Duodenal mucosa (tissue), 2 donors: ENCODE measurements around the gene IFT122.

Experiments used
- H3K27ac ChIP-seq: one replicate; pipeline ENCODE4 v1.7.0; 2013; ENCODE audit warnings: low read depth, low read length
- H3K27me3 ChIP-seq, 2 donors: one replicate each; pipeline ENCODE4 v1.7.0; 2013; ENCODE audit warnings: low read length in 2 of 2, control low read depth in 1 of 2; ENCODE audit not compliant: insufficient read depth in 2 of 2, control insufficient read depth in 1 of 2
- H3K36me3 ChIP-seq, 2 donors: one replicate each; pipeline ENCODE4 v1.7.0; 2013; ENCODE audit warnings: low read length in 2 of 2, control low read depth in 1 of 2; ENCODE audit not compliant: insufficient read depth in 2 of 2, control insufficient read depth in 1 of 2
- H3K4me1 ChIP-seq, 2 donors: one replicate each; pipeline ENCODE4 v1.7.0; 2013; ENCODE audit warnings: low read length in 2 of 2, control low read depth in 1 of 2; ENCODE audit not compliant: insufficient read depth in 2 of 2, control insufficient read depth in 1 of 2
- H3K4me3 ChIP-seq, 2 donors: one replicate each; pipeline ENCODE4 v1.7.0; 2013; ENCODE audit warnings: low read length in 2 of 2, low read depth in 1 of 2
- H3K9ac ChIP-seq, 2 donors: one replicate each; pipeline ENCODE4 v1.7.0; 2013; ENCODE audit warnings: low read length in 2 of 2, low read depth in 1 of 2
- H3K9me3 ChIP-seq, 2 donors: one replicate each; pipeline ENCODE4 v1.7.0; 2013; ENCODE audit warnings: low read length in 2 of 2, control low read depth in 1 of 2; ENCODE audit not compliant: control insufficient read depth in 1 of 2

Gene IFT122

DNA sequence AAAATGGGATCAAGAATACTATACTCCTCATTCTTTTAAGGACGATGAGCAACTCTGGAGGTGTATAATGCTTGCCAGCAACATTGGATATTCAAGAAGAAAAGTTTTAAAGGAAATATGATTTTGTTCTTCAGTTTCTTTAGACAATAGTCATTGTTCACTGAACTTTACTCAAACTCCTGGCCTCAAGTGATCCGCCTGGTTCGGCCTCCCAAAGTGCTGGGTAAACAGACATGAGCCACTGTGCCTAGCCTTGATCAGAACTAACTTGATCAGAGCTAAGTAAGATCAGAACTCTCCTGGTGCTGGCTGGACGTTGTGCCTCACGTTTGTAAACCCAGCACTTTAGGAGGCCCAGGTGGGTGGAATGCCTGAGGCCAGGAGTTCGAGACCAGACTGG, 24.2 kb upstream of the IFT122 start:
- Histone ChIP-seq H3K27me3 (no peaks in the 10 kb centered on the region), H3K4me1 (peaks cover 20 to 24% of the 10 kb centered on the region in 2 donors), H3K36me3 (no peaks in the 10 kb centered on the region), H3K27ac (no peak overlapping the region), H3K9me3 (no peaks in the 10 kb centered on the region), H3K9ac (no peak overlapping the region), H3K4me3 (no peak overlapping the region)

DNA sequence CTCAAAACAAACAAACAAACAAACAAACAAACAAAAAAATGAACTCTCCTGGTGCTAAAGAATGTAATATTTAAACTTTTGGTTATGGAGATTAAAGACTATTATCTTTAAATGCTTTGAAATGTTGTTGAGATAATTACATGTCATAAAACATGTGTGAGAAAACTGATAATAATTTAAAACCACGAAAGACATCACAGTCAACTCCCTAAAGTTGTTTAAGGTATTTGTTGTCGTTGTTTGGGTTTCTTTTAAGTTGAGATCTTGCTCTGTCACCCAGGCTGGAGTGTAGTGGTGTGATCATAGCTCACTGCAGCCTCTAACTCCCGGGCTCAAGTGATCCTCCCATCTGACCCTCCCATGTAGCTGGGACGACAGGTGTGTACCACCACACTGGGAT, 23.6 kb upstream of the IFT122 start:
- H3K27me3 ChIP-seq = no peaks in the 10 kb centered on the region
- H3K9ac ChIP-seq = no peak overlapping the region
- no peak overlapping the region for H3K4me3 ChIP-seq
- H3K27ac ChIP-seq = no peak overlapping the region
- no peaks in the 10 kb centered on the region for H3K36me3 ChIP-seq
- H3K4me1 ChIP-seq = peaks cover 20 to 24% of the 10 kb centered on the region in 2 donors
- H3K9me3 ChIP-seq = no peaks in the 10 kb centered on the region

DNA sequence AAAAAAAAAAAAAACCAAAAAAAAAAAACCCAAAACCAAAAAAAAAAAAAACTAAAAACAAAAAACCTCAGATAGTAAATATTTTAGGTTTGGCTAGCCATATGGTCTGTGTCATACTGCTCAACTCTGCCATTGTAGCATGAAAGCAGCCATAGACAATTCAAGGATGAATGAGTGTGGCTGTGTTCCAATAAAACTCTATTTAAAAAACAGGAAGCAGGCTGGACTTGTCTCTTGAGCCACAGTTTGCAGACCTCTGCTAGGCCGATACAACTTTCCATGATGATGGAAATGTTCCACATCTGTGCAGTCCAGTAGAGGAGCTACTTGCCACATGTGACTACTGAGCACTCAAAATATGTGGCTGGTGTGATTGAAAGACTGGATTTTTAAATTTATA, 22.7 kb upstream of the IFT122 start:
- no peak overlapping the region for H3K4me3 ChIP-seq
- H3K36me3 ChIP-seq = no peaks in the 10 kb centered on the region
- no peaks in the 10 kb centered on the region for H3K27me3 ChIP-seq
- H3K9ac ChIP-seq = no peak overlapping the region
- H3K27ac ChIP-seq = no peak overlapping the region
- H3K4me1 ChIP-seq = peaks cover 20 to 24% of the 10 kb centered on the region in 2 donors
- H3K9me3 ChIP-seq = no peaks in the 10 kb centered on the region

DNA sequence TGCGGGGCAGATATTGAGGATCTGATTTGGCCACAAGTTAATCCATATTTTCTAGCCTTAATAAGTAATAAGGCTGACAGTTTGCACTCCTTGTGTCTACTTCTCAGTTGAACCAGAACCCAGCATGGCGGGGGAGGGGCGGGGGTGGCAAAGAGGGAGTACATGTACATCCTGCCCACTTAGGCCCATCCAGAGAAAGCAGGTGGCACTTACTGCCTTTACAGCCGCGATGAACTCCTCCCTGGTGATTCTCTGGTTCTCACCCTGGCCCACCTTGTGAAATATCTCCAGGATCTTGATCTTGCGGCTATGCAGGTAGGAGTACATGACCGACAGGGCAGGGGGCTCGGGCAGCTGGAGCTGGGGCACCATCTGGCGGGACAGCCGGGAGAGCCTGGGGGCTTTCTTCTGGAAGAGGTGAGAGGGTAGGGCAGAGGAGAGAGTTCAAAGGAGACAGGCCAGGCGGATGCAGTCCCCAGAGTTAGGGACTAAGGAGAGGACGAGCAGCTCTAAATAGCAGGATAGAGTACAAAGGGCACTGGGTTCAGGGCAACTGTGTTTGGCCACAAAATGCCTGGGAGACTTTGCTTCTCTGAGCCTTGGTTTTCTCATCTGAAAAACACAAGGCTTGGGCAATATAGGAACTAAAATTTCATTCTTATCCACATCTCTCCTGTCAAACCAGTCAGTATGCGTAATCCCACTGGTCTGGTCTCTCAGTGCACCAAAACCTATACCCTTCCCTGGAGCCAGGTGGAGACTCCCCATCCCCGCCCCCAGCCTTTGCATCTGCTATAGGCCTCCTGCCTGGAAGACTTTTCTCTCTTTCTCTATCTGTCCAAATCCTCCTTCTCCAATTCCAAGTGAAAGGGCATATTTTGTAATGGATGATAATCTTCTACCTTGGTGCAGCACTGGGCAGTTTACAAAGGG, 21.7 kb upstream of the IFT122 start:
- Histone ChIP-seq H3K27ac (no peak overlapping the region), H3K27me3 (no peaks in the 10 kb centered on the region), H3K9ac (no peak overlapping the region), H3K36me3 (no peaks in the 10 kb centered on the region), H3K4me3 (no peak overlapping the region), H3K4me1 (peaks cover 10 to 15% of the 10 kb centered on the region in 2 donors), H3K9me3 (no peaks in the 10 kb centered on the region)

DNA sequence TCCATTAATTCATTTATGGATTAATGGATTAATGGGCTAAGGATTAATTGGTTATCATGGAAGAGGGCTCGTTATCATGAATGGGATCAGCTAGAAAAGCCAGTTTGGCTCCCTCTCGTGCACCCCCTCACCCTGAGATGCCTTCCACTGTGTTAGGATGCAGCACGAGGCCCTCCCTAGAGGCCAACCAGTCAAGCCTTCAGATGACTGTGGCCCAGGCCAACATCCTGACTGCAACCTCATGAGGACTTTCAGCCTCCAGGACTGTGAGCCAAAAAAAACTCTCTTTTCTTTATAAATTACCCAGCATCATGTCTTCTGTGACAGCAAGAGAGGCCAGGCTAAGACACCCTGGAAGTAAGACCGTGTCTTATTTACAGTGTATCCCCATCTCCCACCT, 20.5 kb upstream of the IFT122 start:
- no peak overlapping the region for H3K27ac ChIP-seq
- no peaks in the 10 kb centered on the region for H3K9me3 ChIP-seq
- H3K4me3 ChIP-seq = no peak overlapping the region
- H3K4me1 ChIP-seq = peaks cover 0 to 4% of the 10 kb centered on the region in 2 donors
- no peaks in the 10 kb centered on the region for H3K36me3 ChIP-seq
- no peaks in the 10 kb centered on the region for H3K27me3 ChIP-seq
- H3K9ac ChIP-seq = no peak overlapping the region

DNA sequence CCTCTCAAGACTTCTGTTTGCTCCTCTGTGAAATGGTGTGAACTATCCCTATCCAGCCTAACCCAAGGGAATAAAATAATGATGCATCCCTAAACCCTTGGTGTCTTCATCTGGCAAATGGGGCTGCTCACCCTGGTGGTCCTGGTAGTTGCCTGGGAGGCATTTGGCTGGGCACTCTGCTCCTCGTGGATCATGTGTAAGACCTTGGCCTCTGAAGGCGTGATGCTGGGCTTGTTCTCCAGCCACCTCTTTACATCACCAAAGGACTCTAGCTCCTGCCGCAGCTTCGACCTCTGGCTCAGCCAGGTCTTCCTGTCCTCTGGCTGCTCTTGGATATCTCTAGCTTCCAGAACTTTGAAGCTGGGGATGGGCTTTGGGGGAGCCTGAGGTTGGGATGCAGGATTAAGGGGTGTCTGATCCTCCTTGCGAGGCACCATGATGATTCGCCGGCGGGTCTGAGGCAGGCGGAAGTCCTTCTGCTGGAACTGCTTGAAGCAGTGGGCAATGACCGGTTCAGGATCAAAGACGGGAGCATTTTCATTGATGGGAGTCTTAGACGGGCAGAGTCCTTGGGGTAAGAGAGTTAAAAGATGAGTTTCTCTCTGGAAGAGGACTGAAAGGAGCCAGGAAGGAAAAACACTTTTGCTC, 18.7 kb upstream of the IFT122 start:
- Histone ChIP-seq H3K9ac (no peak overlapping the region), H3K27me3 (no peaks in the 10 kb centered on the region), H3K4me3 (no peak overlapping the region), H3K9me3 (no peaks in the 10 kb centered on the region), H3K27ac (no peak overlapping the region), H3K4me1 (no peaks in the 10 kb centered on the region), H3K36me3 (no peaks in the 10 kb centered on the region)

DNA sequence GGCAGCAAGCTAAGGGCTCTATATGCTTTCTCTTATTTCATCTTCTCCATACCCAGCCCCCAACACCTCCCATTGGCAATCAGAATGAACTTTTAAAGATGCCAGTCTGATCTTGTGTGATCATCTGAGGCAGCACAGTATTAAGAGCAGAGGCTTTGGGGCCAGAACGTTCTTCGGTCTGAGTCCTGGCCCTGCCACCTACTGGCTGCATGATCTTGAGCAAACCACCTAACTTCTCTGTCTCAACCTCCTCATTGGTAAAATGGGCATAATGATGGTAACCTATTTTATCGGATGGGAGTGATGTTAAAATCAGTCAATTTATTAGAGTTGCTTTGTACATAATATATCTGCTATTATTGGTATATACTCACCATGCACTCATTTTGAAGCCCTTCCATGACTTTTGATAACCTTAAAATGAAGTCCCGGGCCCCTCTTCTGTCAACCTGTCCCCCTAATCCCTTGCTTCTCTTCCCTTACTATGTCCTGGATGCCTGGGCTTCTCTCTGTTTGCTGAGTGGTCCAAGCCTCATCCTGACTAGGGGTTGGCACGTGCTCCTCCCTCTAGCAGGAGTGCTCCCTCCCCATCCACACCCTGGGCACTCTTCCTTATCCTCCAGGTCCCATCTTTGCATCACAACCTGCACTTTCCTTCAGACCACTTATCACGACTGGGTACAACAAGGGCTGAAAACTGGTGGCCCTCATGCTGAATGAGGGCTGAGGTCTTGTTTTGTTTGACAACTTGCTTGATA, 17.9 kb upstream of the IFT122 start:
- Histone ChIP-seq H3K27ac (no peak overlapping the region), H3K36me3 (no peaks in the 10 kb centered on the region), H3K27me3 (peaks cover 0 to under 1% of the 10 kb centered on the region in 2 donors), H3K9ac (no peak overlapping the region), H3K4me3 (no peak overlapping the region), H3K4me1 (no peaks in the 10 kb centered on the region), H3K9me3 (no peaks in the 10 kb centered on the region)

DNA sequence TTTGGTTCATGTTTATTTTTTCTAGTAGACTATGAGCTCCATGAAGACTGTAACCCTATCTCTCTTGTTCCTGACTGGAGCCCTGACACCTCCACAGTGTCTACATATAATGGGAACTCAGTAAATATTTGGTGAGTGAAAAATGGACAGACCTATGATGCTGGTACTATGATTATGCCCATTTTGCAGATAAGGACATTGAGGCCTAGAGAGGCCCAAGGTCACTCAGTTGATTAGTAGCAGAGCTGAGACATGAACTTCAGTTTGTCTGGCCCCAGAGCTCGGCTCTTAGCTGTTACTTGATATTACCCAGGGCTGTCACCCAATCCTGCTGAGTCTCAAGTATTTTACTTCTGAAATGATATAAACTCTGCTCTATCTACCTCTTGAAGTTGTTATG, 17.1 kb upstream of the IFT122 start:
- H3K9ac ChIP-seq = no peak overlapping the region
- peaks cover 0 to 5% of the 10 kb centered on the region in 2 donors for H3K27me3 ChIP-seq

DNA sequence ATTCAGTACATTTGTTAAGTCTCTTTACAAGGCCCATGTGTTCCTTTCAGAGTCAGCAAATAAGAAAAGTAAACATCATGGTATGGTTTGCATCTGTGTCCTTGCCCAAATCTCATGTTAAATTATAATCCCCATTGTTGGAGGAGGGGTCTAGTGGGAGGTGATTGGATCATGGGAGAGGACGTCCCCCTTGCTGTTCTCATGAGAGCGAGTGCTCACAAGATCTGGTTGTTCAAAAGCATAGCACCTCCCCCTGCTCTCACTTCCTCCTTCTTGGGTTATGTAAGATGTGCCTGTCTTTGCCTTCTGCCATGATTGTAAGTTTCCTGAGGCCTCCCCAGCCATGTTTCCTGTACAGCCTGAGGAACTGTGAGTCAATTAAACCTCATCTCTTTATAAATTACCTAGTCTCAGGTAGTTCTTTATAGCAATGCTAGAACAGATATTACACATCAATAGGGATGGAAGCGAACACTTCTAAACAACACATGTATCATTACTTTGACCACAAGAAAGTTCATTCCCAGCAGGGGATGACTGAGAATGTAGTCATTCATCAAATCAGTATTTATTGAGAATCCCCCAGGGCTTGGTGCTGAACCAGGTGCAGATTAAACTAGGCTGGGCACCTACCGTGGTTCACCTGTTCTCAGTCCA, 15.7 kb upstream of the IFT122 start:
- H3K4me1 ChIP-seq = peaks cover 12 to 14% of the 10 kb centered on the region in 2 donors
- H3K27ac ChIP-seq = no peak overlapping the region
- H3K4me3 ChIP-seq = no peak overlapping the region
- no peaks in the 10 kb centered on the region for H3K9me3 ChIP-seq
- no peak overlapping the region for H3K9ac ChIP-seq
- H3K27me3 ChIP-seq = peaks cover 0 to 5% of the 10 kb centered on the region in 2 donors
- no peaks in the 10 kb centered on the region for H3K36me3 ChIP-seq

More for the DNA sequence above, 17.1 kb upstream of the IFT122 start:
- Histone ChIP-seq H3K4me1 (peaks cover 1 to 3% of the 10 kb centered on the region in 2 donors), H3K27ac (no peak overlapping the region), H3K36me3 (no peaks in the 10 kb centered on the region), H3K9me3 (no peaks in the 10 kb centered on the region), H3K4me3 (no peak overlapping the region)
